Measurements from ENCODE around the gene ARHGAP24. TPM values are rescaled to one million over a fixed set of nuclear protein-coding genes. Genes with fewer than 3 reads are reported as not detected.

Gene ARHGAP24
- total RNA-seq, 2 donors from 2014 or later = 4.2 to 5.2 TPM

GRCh38 chr4:85864259-85865205, 389.6 kb downstream of the ARHGAP24 start:
- no peak for DNase-seq
- Histone ChIP-seq H3K9ac (ENCODE audit: low read depth in 2 of 2, low read length in 2 of 2) (no peak overlapping the region), H3K27ac (no peak overlapping the region), H3K4me1 (no peaks in the 10 kb centered on the region), H3K9me3 (no peaks in the 10 kb centered on the region), H3K27me3 (no peaks in the 10 kb centered on the region), H3K4me3 (no peak overlapping the region), H3K36me3 (no peaks in the 10 kb centered on the region)
- no peak for TF ChIP-seq CTCF (IDR thresholded peaks at IDR 0.05)
- intact Hi-C loops (cut with DNase I) = no loop called here

GRCh38 chr4:85865256-85865655, 390.3 kb downstream of the ARHGAP24 start:
- Histone ChIP-seq H3K36me3 (no peaks in the 10 kb centered on the region), H3K9me3 (no peaks in the 10 kb centered on the region), H3K4me1 (no peaks in the 10 kb centered on the region), H3K27me3 (no peaks in the 10 kb centered on the region), H3K27ac (no peak overlapping the region), H3K4me3 (no peak overlapping the region), H3K9ac (ENCODE audit: low read depth in 2 of 2, low read length in 2 of 2) (no peak overlapping the region)
- no peak for DNase-seq
- intact Hi-C loops (cut with DNase I) = no loop called here
- no peak for TF ChIP-seq CTCF (IDR thresholded peaks at IDR 0.05)

GRCh38 chr4:85866508-85866907, 391.6 kb downstream of the ARHGAP24 start:
- no peaks in the 10 kb centered on the region for H3K4me1 ChIP-seq
- no peak for TF ChIP-seq CTCF (IDR thresholded peaks at IDR 0.05)
- no peak overlapping the region for H3K4me3 ChIP-seq
- no peak overlapping the region for H3K27ac ChIP-seq
- H3K9me3 ChIP-seq = no peaks in the 10 kb centered on the region
- no peaks in the 10 kb centered on the region for H3K36me3 ChIP-seq
- DNase-seq = no peak
- no peak overlapping the region for H3K9ac ChIP-seq (ENCODE audit: low read depth in 2 of 2, low read length in 2 of 2)
- intact Hi-C loops (cut with DNase I) = no loop called here
- no peaks in the 10 kb centered on the region for H3K27me3 ChIP-seq

GRCh38 chr4:85867271-85867670, 392.3 kb downstream of the ARHGAP24 start:
- Histone ChIP-seq H3K9me3 (no peaks in the 10 kb centered on the region), H3K9ac (ENCODE audit: low read depth in 2 of 2, low read length in 2 of 2) (no peak overlapping the region), H3K4me1 (no peaks in the 10 kb centered on the region), H3K27me3 (no peaks in the 10 kb centered on the region), H3K36me3 (no peaks in the 10 kb centered on the region), H3K27ac (no peak overlapping the region), H3K4me3 (no peak overlapping the region)
- intact Hi-C loops (cut with DNase I) = no loop called here
- DNase-seq = no peak
- no peak for TF ChIP-seq CTCF (IDR thresholded peaks at IDR 0.05)

- DNase-seq = no peak
- Histone ChIP-seq H3K4me3 (no peak overlapping the region), H3K27ac (no peak overlapping the region), H3K36me3 (no peaks in the 10 kb centered on the region), H3K4me1 (no peaks in the 10 kb centered on the region), H3K27me3 (no peaks in the 10 kb centered on the region), H3K9me3 (no peaks in the 10 kb centered on the region), H3K9ac (ENCODE audit: low read depth in 2 of 2, low read length in 2 of 2) (no peak overlapping the region)
- TF ChIP-seq CTCF (IDR thresholded peaks at IDR 0.05) = no peak
- intact Hi-C loops (cut with DNase I) = no loop called here
Measured at GRCh38 chr4:85869181-85869580, 394.2 kb downstream of the ARHGAP24 start.

Data from colonic mucosa (tissue), 4 donors.